B cell (primary cell): Measurements from ENCODE around the gene EIF3J. TPM values are rescaled to one million over a fixed set of nuclear protein-coding genes. Genes with fewer than 3 reads are reported as not detected.

Source experiments
- ATAC-seq: fragments of 200-7000 bp; cut with Tn5 transposase; one replicate; pipeline ENCODE4 v1.10.0; 2021; ENCODE audit warnings: low read depth, mild to moderate bottlenecking, moderate number of reproducible peaks, moderate library complexity
- CTCF ChIA-PET: fragments of 350-600 bp; sonication (Branson Sonifier 250); formaldehyde crosslinking; loops from one replicate; lab custom pipeline; 2021; ENCODE audit warnings: antibody characterized with exemption, inconsistent platforms; lab: Charles Lee
- POLR2A ChIA-PET: fragments of 350-600 bp; sonication (Branson Sonifier 250); formaldehyde crosslinking; loops from one replicate; lab custom pipeline; 2021; ENCODE audit warnings: antibody characterized with exemption; lab: Charles Lee
- DNase-seq: peaks from one replicate; pipeline ENCODE4 v3.0.0; 2013
- H2AFZ ChIP-seq: 2 replicates; pipeline ENCODE4 v1.6.1; 2012; ENCODE audit warnings: mild to moderate bottlenecking, low read depth, low read length; ENCODE audit not compliant: insufficient read depth, poor library complexity, severe bottlenecking
- H3K27ac ChIP-seq, 2 donors: 1 replicate in 1 of 2; 2 replicates in 1 of 2; pipeline ENCODE4 v1.5.1; 2012 to 2013; ENCODE audit warnings: low read length in 2 of 2, mild to moderate bottlenecking in 2 of 2, moderate library complexity in 1 of 2
- H3K27me3 ChIP-seq, 4 experiments: fragments of 200-600 bp in 1 of 4; sonication (generic) in 1 of 4; replicated peaks in 1 of 4; 1 replicate in 2 of 4; 2 replicates in 2 of 4; pipeline versions ENCODE4 v1.6.1 to v1.7.0; 2013 to 2016; ENCODE audit warnings: low read length in 3 of 4, mild to moderate bottlenecking in 2 of 4, mixed read lengths in 1 of 4, moderate library complexity in 1 of 4; ENCODE audit not compliant: insufficient read depth in 4 of 4, control insufficient read depth in 3 of 4; ENCODE audit errors: control extremely low read depth in 1 of 4
- H3K36me3 ChIP-seq, 2 experiments: replicated peaks in 1 of 2; 1 replicate in 1 of 2; 2 replicates in 1 of 2; pipeline versions ENCODE4 v1.6.1 to v1.7.1; 2013; ENCODE audit warnings: low read length in 1 of 2; ENCODE audit not compliant: insufficient read depth in 2 of 2, control insufficient read depth in 1 of 2; ENCODE audit errors: control extremely low read depth in 1 of 2, extremely low read depth in 1 of 2
- H3K4me1 ChIP-seq, 2 donors: fragments of 200-600 bp in 1 of 2; sonication (generic) in 1 of 2; 1 replicate in 1 of 2; 2 replicates in 1 of 2; pipeline versions ENCODE4 v1.5.1 to v1.6.1; 2013 to 2017; ENCODE audit warnings: low read length in 2 of 2; ENCODE audit not compliant: control insufficient read depth in 2 of 2, insufficient read depth in 2 of 2
- H3K4me2 ChIP-seq: replicated peaks from 2 replicates; pipeline ENCODE3; 2012; ENCODE audit warnings: mild to moderate bottlenecking, low read depth, low read length; ENCODE audit not compliant: poor library complexity, severe bottlenecking
- H3K4me3 ChIP-seq, 5 experiments: fragments of 200-600 bp in 1 of 5; sonication (generic) in 1 of 5; 1 replicate in 3 of 5; 2 replicates in 2 of 5; pipeline versions ENCODE4 v1.5.1 to v1.7.0; 2011 to 2016; ENCODE audit warnings: low read length in 4 of 5, mild to moderate bottlenecking in 4 of 5, low read depth in 2 of 5, control low read depth in 1 of 5, moderate library complexity in 1 of 5; ENCODE audit not compliant: insufficient read depth in 1 of 5; ENCODE audit errors: control extremely low read depth in 1 of 5, extremely low read depth in 1 of 5
- H3K79me2 ChIP-seq: fragments of 200-600 bp; sonication (generic); one replicate; pipeline ENCODE4 v1.6.0; 2016; ENCODE audit warnings: low read length; ENCODE audit not compliant: control insufficient read depth, insufficient read depth
- H3K9ac ChIP-seq: fragments of 200-600 bp; sonication (generic); 2 replicates; pipeline ENCODE4 v1.6.1; 2017; ENCODE audit warnings: mild to moderate bottlenecking, low read length, moderate library complexity
- H3K9me3 ChIP-seq, 3 donors: one replicate each; pipeline versions ENCODE4 v1.6.1 to v1.7.1; 2013; ENCODE audit warnings: low read length in 2 of 3; ENCODE audit not compliant: control insufficient read depth in 2 of 3, insufficient read depth in 1 of 3; ENCODE audit errors: control extremely low read depth in 1 of 3
- H4K20me1 ChIP-seq: 2 replicates; pipeline ENCODE4 v1.6.0; 2012; ENCODE audit warnings: mild to moderate bottlenecking, low read length; ENCODE audit not compliant: insufficient read depth, control insufficient read depth, poor library complexity, severe bottlenecking
- H3K27ac Mint-ChIP-seq: one replicate; pipeline ENCODE4 v1.8.0; 2021; ENCODE audit warnings: mixed read lengths
- H3K27me3 Mint-ChIP-seq: one replicate; pipeline ENCODE4 v1.8.0; 2021; ENCODE audit warnings: mixed read lengths
- H3K4me1 Mint-ChIP-seq: one replicate; pipeline ENCODE4 v1.8.0; 2021; ENCODE audit warnings: mixed read lengths
- H3K4me3 Mint-ChIP-seq: one replicate; pipeline ENCODE4 v1.8.0; 2021; ENCODE audit warnings: mixed read lengths
- H3K9me3 Mint-ChIP-seq: one replicate; pipeline ENCODE4 v1.8.0; 2022; ENCODE audit warnings: mixed read lengths; ENCODE audit not compliant: insufficient read depth
- CTCF ChIP-seq: fragments of 200-600 bp; IDR thresholded peaks from one replicate; pipeline ENCODE4 v1.8.0; 2022; ENCODE audit warnings: antibody characterized with exemption, mild to moderate bottlenecking
- EZH2 ChIP-seq: IDR thresholded peaks from 2 replicates; pipeline ENCODE4 v1.6.1; 2012; ENCODE audit warnings: borderline replicate concordance, low read depth, mild to moderate bottlenecking, moderate library complexity, low read length; ENCODE audit not compliant: insufficient read depth, poor library complexity, severe bottlenecking
- WGBS: methylation state at CpG from one replicate; pipeline ENCODE4 v1.1.5; 2013; ENCODE audit warnings: missing lambda C conversion rate; ENCODE audit not compliant: insufficient coverage; 5-methylcytosine and 5-hydroxymethylcytosine counted together
- intact Hi-C: fragments of 100-400 bp; cut with micrococcal nuclease; formaldehyde crosslinking; loops from one replicate; pipeline ENCODE4 v1.10.0; 2022
- polyA plus RNA-seq: library from polyadenylated mRNA; depleted of rRNA; stranded (reverse); fragments of >200 nt; gene quantifications from 2 replicates; pipeline ENCODE4 v1.2.3, GENCODE V29; 2012
- total RNA-seq, 2 donors: library from RNA; stranded (reverse); fragments of 120-200 nt in 1 of 2; gene quantifications; 1 replicate in 1 of 2; 2 replicates in 1 of 2; pipeline versions ENCODE4 v1.2.3 to v1.2.4, GENCODE V29; 2013 to 2022

EIF3J gene
- total and polyA plus RNA-seq, 2 donors (not counting 1 experiment from before 2014, with no cell fraction given): 16.5 to 66.7 TPM

GRCh38 chr15:44603126-44603525, 66.2 kb downstream of the EIF3J start:
- Histone ChIP-seq H3K27ac (no peak overlapping the region), H3K9me3 (no peaks in the 10 kb centered on the region), H3K36me3 (peaks cover 5 to 69% of the 10 kb centered on the region in 2 experiments), H2AFZ (no peak overlapping the region), H3K4me2 (no peak overlapping the region), H3K27me3 (no peaks in the 10 kb centered on the region), H3K9ac (no peak overlapping the region), H3K4me1 (no peaks in the 10 kb centered on the region), H3K4me3 (no peak overlapping the region), H4K20me1 (no peaks in the 10 kb centered on the region), H3K79me2 (no peaks in the 10 kb centered on the region)
- CTCF ChIA-PET: interaction anchor here (1.2 kb wide), 1 partner anchor 24 kb away, joined by 3 read pairs; no protein-coding TSS in a partner anchor
- POLR2A ChIA-PET: no interaction called here
- intact Hi-C loops: no loop called here
- ATAC-seq (no peak), DNase-seq (no peak)
- Mint-ChIP-seq H3K27me3 (no peaks in the 10 kb centered on the region), H3K27ac (no peak overlapping the region), H3K4me3 (no peak overlapping the region), H3K4me1 (no peaks in the 10 kb centered on the region), H3K9me3 (no peaks in the 10 kb centered on the region)
- WGBS: 100% methylated on average over 2 of the region's 2 CpGs
- TF ChIP-seq EZH2 (no peak), CTCF (no peak)

GRCh38 chr15:44606740-44607139, 69.8 kb downstream of the EIF3J start:
- DNase-seq (no peak), ATAC-seq (no peak)
- no peaks in the 10 kb centered on the region for H3K79me2 ChIP-seq
- H3K4me3 Mint-ChIP-seq: no peak overlapping the region
- no peak for TF ChIP-seq CTCF
- no peak for TF ChIP-seq EZH2
- H3K4me1 ChIP-seq: no peaks in the 10 kb centered on the region
- no peaks in the 10 kb centered on the region for H3K27me3 Mint-ChIP-seq
- no peak overlapping the region for H2AFZ ChIP-seq
- H3K9me3 Mint-ChIP-seq: no peaks in the 10 kb centered on the region
- H3K9me3 ChIP-seq: no peaks in the 10 kb centered on the region
- no peak overlapping the region for H3K9ac ChIP-seq
- no peak overlapping the region for H3K27ac ChIP-seq
- no peaks in the 10 kb centered on the region for H4K20me1 ChIP-seq
- WGBS: 100% methylated on average over 1 of the region's 1 CpG
- no peak overlapping the region for H3K4me2 ChIP-seq
- H3K4me3 ChIP-seq: no peak overlapping the region
- no peaks in the 10 kb centered on the region for H3K4me1 Mint-ChIP-seq
- no peak overlapping the region for H3K27ac Mint-ChIP-seq
- peaks cover 9 to 65% of the 10 kb centered on the region in 2 experiments for H3K36me3 ChIP-seq
- H3K27me3 ChIP-seq: no peaks in the 10 kb centered on the region
- intact Hi-C loops: no loop called here
- ChIA-PET POLR2A (no interaction called here), CTCF (interaction anchor here (1.4 kb wide), 1 partner anchor 29 kb away, joined by 3 read pairs; no protein-coding TSS in a partner anchor)

Other genes with a start within 250 kb of the EIF3J start
- gene GOLM2, start 248.4 kb upstream of the EIF3J start, total RNA-seq: 71.1 and 76.8 TPM in 2 replicates
- 14.9 and 19.9 TPM in 2 replicates for gene GOLM2, start 248.4 kb upstream of the EIF3J start, polyA plus RNA-seq
- 79.5 and 84.1 TPM in 2 replicates for gene CTDSPL2, start 109.5 kb upstream of the EIF3J start, total RNA-seq
- 17.8 and 24.0 TPM in 2 replicates for gene CTDSPL2, start 109.5 kb upstream of the EIF3J start, polyA plus RNA-seq
- gene SPG11, start 126.5 kb downstream of the EIF3J start, total RNA-seq: 219 and 243 TPM in 2 replicates
- gene SPG11, start 126.5 kb downstream of the EIF3J start, polyA plus RNA-seq: 134 and 159 TPM in 2 replicates
- 58.9 and 60.5 TPM in 2 replicates for gene PATL2, start 174.2 kb downstream of the EIF3J start, total RNA-seq
- 89.4 and 98.8 TPM in 2 replicates for gene PATL2, start 174.2 kb downstream of the EIF3J start, polyA plus RNA-seq
- gene B2M, start 174.4 kb downstream of the EIF3J start, total RNA-seq: 3,928 and 3,981 TPM in 2 replicates
- gene B2M, start 174.4 kb downstream of the EIF3J start, polyA plus RNA-seq: 9,379 and 17,989 TPM in 2 replicates
- 28.6 and 30.8 TPM in 2 replicates for gene TRIM69, start 199.4 kb downstream of the EIF3J start, total RNA-seq
- 6.1 and 12.9 TPM in 2 replicates for gene TRIM69, start 199.4 kb downstream of the EIF3J start, polyA plus RNA-seq